GM12878 (cell line): ENCODE results near the gene CEP19. TPM values are rescaled to one million over a fixed set of nuclear protein-coding genes. Genes with fewer than 3 reads are reported as not detected.
"Not testable (repeated sequence)": the region's sequence is repeated elsewhere in the genome, so short reads cannot be mapped to it uniquely, and the experiment has no call there.

Source experiments
- ATAC-seq: fragments of 200-7000 bp; cut with Tn5 transposase; 3 replicates; pipeline ENCODE4 v1.9.1; 2020; ENCODE audit warnings: mild to moderate bottlenecking, moderate library complexity
- BruUV-seq: library from RNA; stranded (reverse); fragments of 400-500 nt; replicated peaks from 2 replicates; lab custom pipeline; 2021; lab: Mats Ljungman, UMichigan
- CTCF ChIA-PET: fragments of 300-600 bp; sonication (Branson Sonifier 250); formaldehyde crosslinking; extraction: SDS; loops from one replicate; lab custom pipeline; 2021; ENCODE audit warnings: inconsistent platforms; lab: Yijun Ruan, JAX
- POLR2A ChIA-PET: fragments of 350-600 bp; formaldehyde crosslinking; extraction: SDS; loops from one replicate; lab custom pipeline; 2021; ENCODE audit warnings: inconsistent platforms; lab: Charles Lee
- RAD21 ChIA-PET: fragments of 300-600 bp; sonication (Branson Sonifier 250); formaldehyde crosslinking; loops from one replicate; lab custom pipeline; 2023; ENCODE audit warnings: antibody characterized with exemption; ENCODE audit not compliant: unreplicated experiment; lab: Charles Lee
- SMC1A ChIA-PET: fragments of 300-600 bp; sonication (Branson Sonifier 250); formaldehyde crosslinking; loops from one replicate; lab custom pipeline; 2023; ENCODE audit not compliant: unreplicated experiment, uncharacterized antibody; lab: Charles Lee
- DNase-seq: peaks from one replicate; pipeline ENCODE4 v3.0.0-alpha.2; 2011; ENCODE audit warnings: low read depth, low spot score
- FAIRE-seq: peaks from 3 replicates; lab custom pipeline; 2011; peaks lifted over from hg19 to GRCh38; lab: Jason Lieb, UNC
- H2AFZ ChIP-seq: 2 replicates; pipeline ENCODE4 v1.6.0; 2011; ENCODE audit warnings: low read depth, low read length, control low read depth; ENCODE audit not compliant: control insufficient read depth
- H3K27ac ChIP-seq: 2 replicates; pipeline ENCODE4 v1.5.1; 2011; ENCODE audit warnings: control low read depth; ENCODE audit not compliant: control insufficient read depth, insufficient read depth
- H3K27me3 ChIP-seq, 2 experiments: replicated peaks in 1 of 2; 2 replicates each; pipeline versions ENCODE4 v1.6.0 to v1.6.1; 2011; ENCODE audit warnings: low read length in 1 of 2; ENCODE audit not compliant: control insufficient read depth in 2 of 2, insufficient read depth in 2 of 2
- H3K36me3 ChIP-seq, 2 experiments: 2 replicates each; pipeline ENCODE4 v1.5.1; 2011; ENCODE audit warnings: low read length in 1 of 2; ENCODE audit not compliant: control insufficient read depth in 2 of 2, insufficient read depth in 2 of 2
- H3K4me1 ChIP-seq: 2 replicates; pipeline ENCODE4 v1.6.1; 2011; ENCODE audit warnings: mild to moderate bottlenecking, low read length, moderate library complexity, mixed read lengths; ENCODE audit not compliant: control insufficient read depth, insufficient read depth
- H3K4me2 ChIP-seq: 2 replicates; pipeline ENCODE4 v1.6.0; 2011; ENCODE audit warnings: control low read depth; ENCODE audit not compliant: control insufficient read depth, insufficient read depth
- H3K4me3 ChIP-seq: fragments of 200-600 bp; sonication (generic); 2 replicates; pipeline ENCODE4 v1.5.1; 2016
- H3K79me2 ChIP-seq: 2 replicates; pipeline ENCODE4 v1.6.0; 2011; ENCODE audit warnings: low read length; ENCODE audit not compliant: control insufficient read depth, insufficient read depth
- H3K9ac ChIP-seq: 2 replicates; pipeline ENCODE4 v1.8.0; 2011; ENCODE audit warnings: low read length, control low read depth, mixed read lengths; ENCODE audit not compliant: control insufficient read depth, insufficient read depth
- H3K9me3 ChIP-seq: replicated peaks from 3 replicates; pipeline ENCODE4 v1.5.1; 2011; ENCODE audit warnings: mild to moderate bottlenecking, low read length; ENCODE audit not compliant: control insufficient read depth, insufficient read depth
- H4K20me1 ChIP-seq: 2 replicates; pipeline ENCODE4 v1.6.0; 2011; ENCODE audit not compliant: control insufficient read depth, insufficient read depth
- NKRF ChIP-seq: fragments of 450-650 bp; conservative IDR thresholded peaks from 2 replicates; pipeline ENCODE4 v1.6.1; 2017; ENCODE audit warnings: mild to moderate bottlenecking, moderate library complexity
- PKNOX1 ChIP-seq: fragments of 450-650 bp; IDR thresholded peaks from 2 replicates; pipeline ENCODE4 v1.6.1; 2016; ENCODE audit warnings: mild to moderate bottlenecking
- ZSCAN29 ChIP-seq: fragments of 450-650 bp; IDR thresholded peaks from 2 replicates; pipeline ENCODE4 v1.6.1; 2017; ENCODE audit warnings: mild to moderate bottlenecking, moderate library complexity
- WGBS: methylation state at CpG from one replicate; pipeline ENCODE4 v1.1.6; 2016; ENCODE audit warnings: low lambda C conversion rate; ENCODE audit not compliant: insufficient replicate concordance, insufficient coverage; ENCODE audit errors: missing lambda C conversion rate; 5-methylcytosine and 5-hydroxymethylcytosine counted together
- in situ Hi-C: fragments of 300-500 bp; cut with MboI; formaldehyde crosslinking; loops from 9 replicates; pipeline ENCODE4 v1.14.3; 2018; ENCODE audit warnings: mixed read lengths
- intact Hi-C: fragments of 100-400 bp; cut with micrococcal nuclease; formaldehyde crosslinking; loops from one replicate; pipeline ENCODE4 v1.14.2; 2022; ENCODE audit not compliant: unreplicated experiment
- polyA plus RNA-seq, 11 experiments: library from polyadenylated mRNA; depleted of rRNA in 4 of 11; unstranded in 6 of 11; stranded (reverse) in 5 of 11; fragments of >200 nt; fragmentation: Nextera tagmentation in 4 of 11; fragmentation: Illumina TruSeq in 1 of 11; extraction: Ambion mirVana in 4 of 11; extraction: Trizol in 1 of 11; gene quantifications; 1 replicate in 1 of 11; 2 replicates in 10 of 11; pipeline versions ENCODE4 v1.2.1 to v1.2.3, GENCODE V29; 2011 to 2016; ENCODE audit warnings: inconsistent platforms in 2 of 11, missing spikeins in 2 of 11, low read depth in 1 of 11
- total RNA-seq, 4 experiments: library from RNA; depleted of rRNA in 3 of 4; stranded (reverse); fragments of >200 nt in 3 of 4; fragmentation: Illumina TruSeq in 1 of 4; extraction: Trizol in 1 of 4; gene quantifications; 2 replicates each; pipeline versions ENCODE4 v1.2.1 to v1.2.3, GENCODE V29; 2013 to 2021
- TF ChIP-seq, protein P1 (sequence below): fragments of 450-650 bp; IDR thresholded peaks from 2 replicates; pipeline ENCODE4 v1.6.1; 2016; ENCODE audit warnings: mild to moderate bottlenecking

Gene CEP19
- total and polyA plus RNA-seq, 10 of the 15 experiments (the other 5 are each of a cell fraction or from before 2014, with no cell fraction given): 1.9 to 5.9 (median 2.7) TPM

GRCh38 chr3:196743569-196743968, 31.5 kb upstream of the CEP19 start:
- peaks cover 86% of the 10 kb centered on the region for H3K79me2 ChIP-seq
- 0 out of 2 replicates have a peak overlapping the region, but pooled peaks have one; percentile 16 for H3K4me3 ChIP-seq
- H3K9me3 ChIP-seq, ATAC-seq, H4K20me1 ChIP-seq, DNase-seq, BruUV-seq, intact Hi-C loops, H3K4me1 ChIP-seq, H3K36me3 ChIP-seq, H3K4me2 ChIP-seq, H3K9ac ChIP-seq, H2AFZ ChIP-seq, FAIRE-seq, H3K27me3 ChIP-seq, H3K27ac ChIP-seq, in situ Hi-C loops: not testable (repeated sequence)
- TF ChIP-seq, protein P1, sequence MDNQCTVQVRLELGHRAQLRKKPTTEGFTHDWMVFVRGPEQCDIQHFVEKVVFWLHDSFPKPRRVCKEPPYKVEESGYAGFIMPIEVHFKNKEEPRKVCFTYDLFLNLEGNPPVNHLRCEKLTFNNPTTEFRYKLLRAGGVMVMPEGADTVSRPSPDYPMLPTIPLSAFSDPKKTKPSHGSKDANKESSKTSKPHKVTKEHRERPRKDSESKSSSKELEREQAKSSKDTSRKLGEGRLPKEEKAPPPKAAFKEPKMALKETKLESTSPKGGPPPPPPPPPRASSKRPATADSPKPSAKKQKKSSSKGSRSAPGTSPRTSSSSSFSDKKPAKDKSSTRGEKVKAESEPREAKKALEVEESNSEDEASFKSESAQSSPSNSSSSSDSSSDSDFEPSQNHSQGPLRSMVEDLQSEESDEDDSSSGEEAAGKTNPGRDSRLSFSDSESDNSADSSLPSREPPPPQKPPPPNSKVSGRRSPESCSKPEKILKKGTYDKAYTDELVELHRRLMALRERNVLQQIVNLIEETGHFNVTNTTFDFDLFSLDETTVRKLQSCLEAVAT: peak; percentile 81
- ChIA-PET SMC1A (interaction anchor here (0.9 to 2.8 kb wide), 5 partner anchors 9 to 52 kb away, joined by 3 to 14 read pairs (median 4); no protein-coding TSS in a partner anchor), RAD21 (interaction anchor here (1.2 to 1.6 kb wide), 2 partner anchors 31 to 134 kb away, joined by 3 read pairs; no protein-coding TSS in a partner anchor), POLR2A (interaction anchor here (0.8 to 1.5 kb wide), 2 partner anchors 10 to 31 kb away, joined by 3 to 4 read pairs; partner anchors contain the start of genes CEP19 and PIGX), CTCF (interaction anchor here (1.0 kb wide), 1 partner anchor 124 kb away, joined by 3 read pairs; the partner anchor contains the start of gene SENP5)
- 90% methylated on average over 10 of the region's 10 CpGs for WGBS

DNA sequence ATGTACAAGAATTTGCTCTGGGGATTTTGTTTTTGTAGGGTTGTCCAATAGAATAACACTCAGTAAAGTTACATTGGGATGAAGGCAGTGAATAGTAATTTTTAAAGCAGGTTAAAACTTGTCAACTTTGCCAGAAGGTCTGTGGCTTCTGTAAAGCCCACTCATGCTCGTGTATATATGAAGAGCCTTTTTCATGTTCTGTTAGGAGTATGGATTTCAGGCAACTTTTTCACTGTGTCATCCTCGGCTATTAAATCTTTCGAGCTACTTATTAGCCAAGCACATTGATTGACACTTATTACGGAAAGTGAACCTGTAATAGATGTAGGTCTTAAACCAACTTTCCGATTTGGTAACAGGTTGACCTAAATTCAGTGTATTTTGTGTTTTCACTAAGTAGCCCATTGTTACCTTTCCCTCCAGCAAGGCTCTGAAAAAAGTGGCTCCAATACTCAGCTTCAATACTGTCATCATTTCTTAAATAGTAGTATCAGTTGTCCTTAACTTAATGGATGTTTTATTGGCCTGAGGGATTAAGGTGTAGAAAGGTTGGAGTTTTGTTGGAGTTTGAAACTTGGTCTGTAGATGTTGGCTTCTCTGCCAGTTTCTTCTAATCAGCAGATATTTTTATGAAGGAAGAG, 29.3 kb upstream of the CEP19 start:
- H3K27ac ChIP-seq: peak overlapping the region; percentile 92
- ATAC-seq (no peak), FAIRE-seq (no peak), DNase-seq (no peak)
- peak overlapping the region; percentile 52 for H3K4me2 ChIP-seq
- H3K36me3 ChIP-seq: no peaks in the 10 kb centered on the region
- BruUV-seq: TSS peak; percentile 70
- peaks cover 65% of the 10 kb centered on the region for H3K79me2 ChIP-seq
- no peaks in the 10 kb centered on the region for H3K4me1 ChIP-seq
- intact Hi-C loops: no loop called here
- no peaks in the 10 kb centered on the region for H4K20me1 ChIP-seq
- no peaks in the 10 kb centered on the region for H3K27me3 ChIP-seq
- in situ Hi-C loops: no loop called here
- CTCF ChIA-PET: interaction anchor here (1.4 to 3.3 kb wide), 2 partner anchors 56 to 132 kb away, joined by 6 to 10 read pairs; no protein-coding TSS in a partner anchor
- H2AFZ ChIP-seq: no peak overlapping the region
- SMC1A ChIA-PET: interaction anchor here (0.6 to 1.2 kb wide), 5 partner anchors 30 to 318 kb away, joined by 3 to 6 read pairs (median 3); no protein-coding TSS in a partner anchor
- H3K9me3 ChIP-seq: no peaks in the 10 kb centered on the region; the same call in 2 of the 3 replicates
- peak overlapping the region; percentile 95 for H3K4me3 ChIP-seq
- peak overlapping the region; percentile 95 for H3K9ac ChIP-seq
- RAD21 ChIA-PET: interaction anchor here (0.8 to 2.2 kb wide), 6 partner anchors 24 to 132 kb away, joined by 3 to 7 read pairs (median 4); partner anchors contain the start of genes CEP19 and PIGX
- POLR2A ChIA-PET: interaction anchor here (0.8 to 2.4 kb wide), 2 partner anchors 17 to 23 kb away, joined by 4 to 8 read pairs; no protein-coding TSS in a partner anchor
- WGBS: 1% methylated on average over 5 of the region's 5 CpGs
- TF ChIP-seq NKRF: no peak
- TF ChIP-seq PKNOX1: peak; percentile 86
- no peak for TF ChIP-seq ZSCAN29
